K562 (cell line): ENCODE measurements around the gene ZFYVE19. TPM values are rescaled to one million over a fixed set of nuclear protein-coding genes. Genes with fewer than 3 reads are reported as not detected.
A peak's percentile ranks its signal among the peaks of the same experiment; 100 is the strongest.

Source experiments
- BCOR ChIP-seq: fragments of 450-650 bp; IDR thresholded peaks from 2 replicates; pipeline ENCODE4 v1.6.1; 2016
- ERF ChIP-seq: fragments of 450-650 bp; formaldehyde crosslinking; IDR thresholded peaks from 2 replicates; pipeline ENCODE4 v1.4.0; 2020; ENCODE audit warnings: mild to moderate bottlenecking, mixed read lengths
- KLF16 ChIP-seq: IDR thresholded peaks from 2 replicates; pipeline ENCODE4 v1.6.1; 2016; ENCODE audit warnings: antibody characterized with exemption
- NONO ChIP-seq, 2 experiments: fragments of 200-400 bp in 1 of 2; fragments of 450-650 bp in 1 of 2; formaldehyde crosslinking in 1 of 2; IDR thresholded peaks; 2 replicates each; pipeline ENCODE4 v1.6.1; 2017; ENCODE audit warnings: low read depth in 2 of 2, mild to moderate bottlenecking in 2 of 2, moderate library complexity in 2 of 2, low read length in 1 of 2
- NR1H2 ChIP-seq: sonication (generic); formaldehyde crosslinking; IDR thresholded peaks from 2 replicates; pipeline ENCODE4 v1.4.0; 2020; ENCODE audit warnings: mild to moderate bottlenecking, missing genetic modification reagents
- SAP30 ChIP-seq: fragments of 200-600 bp; sonication (generic); IDR thresholded peaks from 2 replicates; pipeline ENCODE4 v1.6.1; 2012; ENCODE audit warnings: borderline replicate concordance, low read depth, mild to moderate bottlenecking, moderate library complexity, low read length, control low read depth, inconsistent platforms; ENCODE audit not compliant: insufficient read depth, poor library complexity, severe bottlenecking
- SMARCB1 ChIP-seq: IDR thresholded peaks from 2 replicates; pipeline ENCODE4 v1.6.1; 2011; ENCODE audit warnings: improper control_type of control experiment, low read depth; ENCODE audit not compliant: insufficient read length
- SOX6 ChIP-seq: fragments of 450-650 bp; IDR thresholded peaks from 2 replicates; pipeline ENCODE4 v1.6.1; 2014; ENCODE audit warnings: mild to moderate bottlenecking
- TAF1 ChIP-seq: IDR thresholded peaks from 2 replicates; pipeline ENCODE4 v1.6.1; 2011; ENCODE audit warnings: mild to moderate bottlenecking, low read length, moderate library complexity; ENCODE audit not compliant: insufficient read depth, control insufficient read depth, severe bottlenecking; ENCODE audit errors: extremely low read depth
- TCF3 ChIP-seq: sonication (generic); formaldehyde crosslinking; IDR thresholded peaks from 2 replicates; pipeline ENCODE4 v1.4.0; 2020; ENCODE audit warnings: mild to moderate bottlenecking, missing genetic modification reagents
- TEAD1 ChIP-seq, 2 experiments: fragments of 450-650 bp in 1 of 2; sonication (generic) in 1 of 2; formaldehyde crosslinking; IDR thresholded peaks; 2 replicates each; pipeline versions ENCODE4 v1.4.0 to v1.8.0; 2020 to 2022; ENCODE audit warnings: mild to moderate bottlenecking in 2 of 2, missing genetic modification reagents in 1 of 2
- TOE1 ChIP-seq, 2 experiments: fragments of 450-650 bp in 1 of 2; sonication (generic) in 1 of 2; formaldehyde crosslinking in 1 of 2; IDR thresholded peaks; 2 replicates each; pipeline versions ENCODE4 v1.7.1 to v1.8.0; 2016 to 2022; ENCODE audit warnings: borderline replicate concordance in 2 of 2, mild to moderate bottlenecking in 2 of 2, antibody characterized with exemption in 1 of 2, inconsistent platforms in 1 of 2, low read depth in 1 of 2, missing genetic modification reagents in 1 of 2, moderate library complexity in 1 of 2
- ZBTB7A ChIP-seq: IDR thresholded peaks from 2 replicates; pipeline ENCODE4 v1.6.1; 2011; ENCODE audit warnings: low read depth, mild to moderate bottlenecking, low read length, moderate library complexity, borderline replicate concordance; ENCODE audit not compliant: control insufficient read depth
- ZNF431 ChIP-seq: sonication (generic); formaldehyde crosslinking; IDR thresholded peaks from 2 replicates; pipeline ENCODE4 v1.8.0; 2022; ENCODE audit warnings: mild to moderate bottlenecking, missing genetic modification reagents
- polyA plus RNA-seq, 8 experiments: library from polyadenylated mRNA; depleted of rRNA in 4 of 8; stranded (reverse) in 5 of 8; unstranded in 3 of 8; fragments of >200 nt; fragmentation: Nextera tagmentation in 2 of 8; fragmentation: Illumina TruSeq in 1 of 8; extraction: Ambion mirVana in 2 of 8; extraction: Trizol in 1 of 8; gene quantifications; 2 replicates each; pipeline versions ENCODE4 v1.2.1 to v1.2.3, GENCODE V29; 2011 to 2014; ENCODE audit warnings: inconsistent platforms in 1 of 8, missing spikeins in 1 of 8
- total RNA-seq, 7 experiments: library from RNA; depleted of rRNA in 6 of 7; stranded (reverse); fragments of >200 nt in 6 of 7; fragmentation: Illumina TruSeq in 2 of 7; extraction: Trizol in 2 of 7; gene quantifications; 2 replicates each; pipeline versions ENCODE4 v1.2.1 to v1.2.3, GENCODE V29; 2011 to 2021; ENCODE audit warnings: low replicate concordance in 1 of 7
- TF ChIP-seq, protein P1 (sequence below): fragments of 250-450 bp; sonication (Bioruptor Pico); IDR thresholded peaks from 2 replicates; pipeline ENCODE4 v1.5.0; 2021; ENCODE audit warnings: mild to moderate bottlenecking, moderate library complexity
- TF ChIP-seq, protein P2 (sequence below): sonication (generic); formaldehyde crosslinking; IDR thresholded peaks from 2 replicates; pipeline ENCODE4 v1.8.0; 2023; ENCODE audit warnings: mild to moderate bottlenecking, missing genetic modification reagents
- TF ChIP-seq, protein P3 (sequence below): fragments of 450-650 bp; IDR thresholded peaks from 2 replicates; pipeline ENCODE4 v1.6.1; 2018; ENCODE audit not compliant: partially characterized antibody

ZFYVE19 gene
- total and polyA plus RNA-seq, 9 of the 15 experiments (the other 6 are each of a cell fraction or from before 2014, with no cell fraction given), result 1.5 to 36.8 (median 19.9) TPM

DNA sequence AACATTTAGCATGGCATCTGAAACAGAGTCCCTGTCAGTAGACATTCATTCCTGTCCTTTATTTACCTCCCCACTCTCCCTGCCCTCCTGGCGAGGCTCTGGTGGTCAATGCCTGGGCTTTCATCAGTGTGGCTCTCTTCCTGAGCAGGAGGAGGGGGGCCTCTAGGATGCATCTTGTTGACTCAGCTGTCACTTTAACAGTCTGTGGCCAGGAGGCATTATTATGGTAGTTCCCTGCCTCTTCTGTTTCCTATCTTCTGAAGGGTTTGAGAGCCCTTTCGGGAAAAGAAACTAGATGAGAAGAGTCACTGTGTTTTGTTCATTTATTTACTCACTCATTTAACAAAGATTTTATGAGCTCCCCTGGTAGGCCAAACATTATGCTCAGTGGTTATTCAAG lies 24.0 kb downstream of the ZFYVE19 start (continued):
- TF ChIP-seq, protein P1, sequence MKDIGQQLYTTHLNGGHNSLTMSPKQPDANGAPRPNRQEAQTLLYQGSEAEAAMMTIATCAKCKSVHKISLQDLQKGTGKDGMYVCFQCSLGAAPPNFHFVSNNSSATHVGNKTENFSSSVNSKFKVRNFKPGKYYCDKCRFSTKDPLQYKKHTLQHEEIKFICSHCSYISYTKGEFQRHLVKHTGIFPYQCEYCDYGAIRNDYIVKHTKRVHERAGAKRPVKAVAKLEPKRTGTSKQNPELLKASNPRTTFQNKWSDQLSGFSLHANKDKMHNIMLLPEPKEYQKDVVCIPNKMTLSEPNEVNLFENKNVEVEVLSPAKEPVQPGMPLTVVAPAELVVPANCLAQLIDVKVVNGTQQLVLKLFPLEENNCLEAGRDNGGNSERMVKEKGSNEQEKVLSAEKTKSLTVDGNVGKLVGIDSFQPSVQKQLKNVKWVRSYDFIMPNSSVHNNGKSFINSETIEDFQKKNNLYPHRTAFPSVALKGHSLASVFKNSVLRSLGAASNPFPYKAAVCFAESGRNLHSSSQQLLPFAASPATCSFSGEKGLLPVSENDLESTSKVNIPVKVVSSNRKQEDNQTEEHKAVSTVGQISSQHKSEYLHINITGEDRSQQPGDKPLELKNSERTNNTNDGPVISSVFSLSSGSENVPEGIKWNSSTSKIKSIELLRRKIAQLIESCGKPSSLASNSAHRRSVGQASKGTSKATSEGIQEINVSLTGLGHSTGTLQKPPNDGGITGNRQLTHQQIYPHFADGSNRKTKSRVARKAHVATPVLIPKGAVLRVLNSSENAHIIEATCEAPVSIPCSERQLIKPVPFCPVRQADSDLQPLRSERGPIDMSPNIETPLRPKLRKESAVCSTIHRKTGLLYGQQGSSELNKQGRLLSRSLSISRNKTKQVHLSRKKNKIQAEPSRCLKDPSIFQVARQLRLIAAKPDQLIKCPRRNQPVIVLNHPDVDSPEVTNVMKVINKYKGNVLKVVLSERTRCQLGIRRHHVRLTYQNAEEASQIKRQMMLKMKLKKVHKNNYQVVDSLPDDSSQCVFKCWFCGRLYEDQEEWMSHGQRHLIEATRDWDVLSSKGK (CRISPR knock-in tag), result no peak
- no peak for TF ChIP-seq NONO (IDR thresholded peaks at IDR 0.05; ENCODE audit: low read depth in 2 of 2, low read length in 1 of 2)
- no peak for TF ChIP-seq TEAD1 (CRISPR knock-in tag; IDR thresholded peaks at IDR 0.05)
- TF ChIP-seq, protein P2, sequence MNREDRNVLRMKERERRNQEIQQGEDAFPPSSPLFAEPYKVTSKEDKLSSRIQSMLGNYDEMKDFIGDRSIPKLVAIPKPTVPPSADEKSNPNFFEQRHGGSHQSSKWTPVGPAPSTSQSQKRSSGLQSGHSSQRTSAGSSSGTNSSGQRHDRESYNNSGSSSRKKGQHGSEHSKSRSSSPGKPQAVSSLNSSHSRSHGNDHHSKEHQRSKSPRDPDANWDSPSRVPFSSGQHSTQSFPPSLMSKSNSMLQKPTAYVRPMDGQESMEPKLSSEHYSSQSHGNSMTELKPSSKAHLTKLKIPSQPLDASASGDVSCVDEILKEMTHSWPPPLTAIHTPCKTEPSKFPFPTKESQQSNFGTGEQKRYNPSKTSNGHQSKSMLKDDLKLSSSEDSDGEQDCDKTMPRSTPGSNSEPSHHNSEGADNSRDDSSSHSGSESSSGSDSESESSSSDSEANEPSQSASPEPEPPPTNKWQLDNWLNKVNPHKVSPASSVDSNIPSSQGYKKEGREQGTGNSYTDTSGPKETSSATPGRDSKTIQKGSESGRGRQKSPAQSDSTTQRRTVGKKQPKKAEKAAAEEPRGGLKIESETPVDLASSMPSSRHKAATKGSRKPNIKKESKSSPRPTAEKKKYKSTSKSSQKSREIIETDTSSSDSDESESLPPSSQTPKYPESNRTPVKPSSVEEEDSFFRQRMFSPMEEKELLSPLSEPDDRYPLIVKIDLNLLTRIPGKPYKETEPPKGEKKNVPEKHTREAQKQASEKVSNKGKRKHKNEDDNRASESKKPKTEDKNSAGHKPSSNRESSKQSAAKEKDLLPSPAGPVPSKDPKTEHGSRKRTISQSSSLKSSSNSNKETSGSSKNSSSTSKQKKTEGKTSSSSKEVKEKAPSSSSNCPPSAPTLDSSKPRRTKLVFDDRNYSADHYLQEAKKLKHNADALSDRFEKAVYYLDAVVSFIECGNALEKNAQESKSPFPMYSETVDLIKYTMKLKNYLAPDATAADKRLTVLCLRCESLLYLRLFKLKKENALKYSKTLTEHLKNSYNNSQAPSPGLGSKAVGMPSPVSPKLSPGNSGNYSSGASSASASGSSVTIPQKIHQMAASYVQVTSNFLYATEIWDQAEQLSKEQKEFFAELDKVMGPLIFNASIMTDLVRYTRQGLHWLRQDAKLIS (CRISPR knock-in tag), result no peak
- TF ChIP-seq NR1H2, result no peak
- TF ChIP-seq TOE1 (IDR thresholded peaks at IDR 0.05; ENCODE audit: borderline replicate concordance), result no peak
- TF ChIP-seq TOE1 (CRISPR knock-in tag; IDR thresholded peaks at IDR 0.05; ENCODE audit: borderline replicate concordance, low read depth), result no peak
- TF ChIP-seq ZBTB7A, result no peak
- TF ChIP-seq KLF16, result no peak
- TF ChIP-seq SAP30, result no peak
- TF ChIP-seq TAF1, result no peak
- peak; percentile 64 for TF ChIP-seq TCF3 (CRISPR knock-in tag)
- no peak for TF ChIP-seq ERF
- no peak for TF ChIP-seq SMARCB1
- TF ChIP-seq SOX6, result peak; percentile 76
- TF ChIP-seq BCOR, result no peak
- no peak for TF ChIP-seq ZNF431 (CRISPR knock-in tag)
- TF ChIP-seq, protein P3, sequence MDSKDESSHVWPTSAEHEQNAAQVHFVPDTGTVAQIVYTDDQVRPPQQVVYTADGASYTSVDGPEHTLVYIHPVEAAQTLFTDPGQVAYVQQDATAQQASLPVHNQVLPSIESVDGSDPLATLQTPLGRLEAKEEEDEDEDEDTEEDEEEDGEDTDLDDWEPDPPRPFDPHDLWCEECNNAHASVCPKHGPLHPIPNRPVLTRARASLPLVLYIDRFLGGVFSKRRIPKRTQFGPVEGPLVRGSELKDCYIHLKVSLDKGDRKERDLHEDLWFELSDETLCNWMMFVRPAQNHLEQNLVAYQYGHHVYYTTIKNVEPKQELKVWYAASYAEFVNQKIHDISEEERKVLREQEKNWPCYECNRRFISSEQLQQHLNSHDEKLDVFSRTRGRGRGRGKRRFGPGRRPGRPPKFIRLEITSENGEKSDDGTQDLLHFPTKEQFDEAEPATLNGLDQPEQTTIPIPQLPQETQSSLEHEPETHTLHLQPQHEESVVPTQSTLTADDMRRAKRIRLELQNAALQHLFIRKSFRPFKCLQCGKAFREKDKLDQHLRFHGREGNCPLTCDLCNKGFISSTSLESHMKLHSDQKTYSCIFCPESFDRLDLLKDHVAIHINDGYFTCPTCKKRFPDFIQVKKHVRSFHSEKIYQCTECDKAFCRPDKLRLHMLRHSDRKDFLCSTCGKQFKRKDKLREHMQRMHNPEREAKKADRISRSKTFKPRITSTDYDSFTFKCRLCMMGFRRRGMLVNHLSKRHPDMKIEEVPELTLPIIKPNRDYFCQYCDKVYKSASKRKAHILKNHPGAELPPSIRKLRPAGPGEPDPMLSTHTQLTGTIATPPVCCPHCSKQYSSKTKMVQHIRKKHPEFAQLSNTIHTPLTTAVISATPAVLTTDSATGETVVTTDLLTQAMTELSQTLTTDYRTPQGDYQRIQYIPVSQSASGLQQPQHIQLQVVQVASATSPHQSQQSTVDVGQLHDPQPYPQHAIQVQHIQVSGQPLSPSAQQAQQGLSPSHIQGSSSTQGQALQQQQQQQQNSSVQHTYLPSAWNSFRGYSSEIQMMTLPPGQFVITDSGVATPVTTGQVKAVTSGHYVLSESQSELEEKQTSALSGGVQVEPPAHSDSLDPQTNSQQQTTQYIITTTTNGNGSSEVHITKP, result no peak
